Trophoblast cell (in vitro differentiated cells and primary cell): ENCODE measurements around the gene UBR2.
"Not testable (repeated sequence)": the region's sequence is repeated elsewhere in the genome, so short reads cannot be mapped to it uniquely, and the experiment has no call there.

Source experiments
- DNase-seq, 2 donors: peaks; one replicate each; pipeline ENCODE4 v3.0.0-alpha.2; 2016
- H2AFZ ChIP-seq: 2 replicates; pipeline ENCODE4 v1.6.1; 2013; ENCODE audit warnings: low read length, moderate library complexity, mild to moderate bottlenecking; ENCODE audit not compliant: insufficient read depth, poor library complexity
- H2AK5ac ChIP-seq: 2 replicates; pipeline ENCODE4 v1.6.1; 2013; ENCODE audit warnings: mild to moderate bottlenecking, low read length
- H2BK120ac ChIP-seq: 2 replicates; pipeline ENCODE4 v1.6.1; 2013; ENCODE audit warnings: low read length, mild to moderate bottlenecking, moderate library complexity; ENCODE audit not compliant: insufficient read depth, poor library complexity
- H2BK12ac ChIP-seq: 2 replicates; pipeline ENCODE4 v1.6.1; 2013; ENCODE audit warnings: mild to moderate bottlenecking, low read length, moderate library complexity
- H2BK5ac ChIP-seq: 2 replicates; pipeline ENCODE4 v1.6.1; 2013; ENCODE audit warnings: low read length, low read depth, moderate library complexity, mild to moderate bottlenecking; ENCODE audit not compliant: poor library complexity
- H3K14ac ChIP-seq: 2 replicates; pipeline ENCODE4 v1.6.1; 2013; ENCODE audit warnings: mild to moderate bottlenecking, low read length
- H3K18ac ChIP-seq: 2 replicates; pipeline ENCODE4 v1.6.1; 2013; ENCODE audit warnings: mild to moderate bottlenecking, low read length
- H3K23ac ChIP-seq: 2 replicates; pipeline ENCODE4 v1.6.1; 2013; ENCODE audit warnings: low read length
- H3K27ac ChIP-seq: 2 replicates; pipeline ENCODE4 v1.5.1; 2013; ENCODE audit warnings: low read depth, mild to moderate bottlenecking, inconsistent platforms, low read length, moderate library complexity
- H3K27me3 ChIP-seq: 2 replicates; pipeline ENCODE4 v1.6.1; 2013; ENCODE audit warnings: inconsistent platforms, mild to moderate bottlenecking, low read length, moderate library complexity; ENCODE audit not compliant: insufficient read depth
- H3K36me3 ChIP-seq, 2 experiments: 1 replicate in 1 of 2; 2 replicates in 1 of 2; pipeline ENCODE4 v1.6.1; 2013; ENCODE audit warnings: low read length in 2 of 2, mild to moderate bottlenecking in 2 of 2, moderate library complexity in 1 of 2; ENCODE audit not compliant: insufficient read depth in 2 of 2, control insufficient read depth in 1 of 2
- H3K4ac ChIP-seq: 2 replicates; pipeline ENCODE4 v1.6.1; 2013; ENCODE audit warnings: low read depth, mild to moderate bottlenecking, low read length, moderate library complexity
- H3K4me1 ChIP-seq, 2 experiments: 1 replicate in 1 of 2; 2 replicates in 1 of 2; pipeline ENCODE4 v1.6.1; 2013; ENCODE audit warnings: low read length in 2 of 2, mild to moderate bottlenecking in 2 of 2, moderate library complexity in 1 of 2; ENCODE audit not compliant: insufficient read depth in 2 of 2, control insufficient read depth in 1 of 2
- H3K4me2 ChIP-seq: 2 replicates; pipeline ENCODE4 v1.6.1; 2013; ENCODE audit warnings: inconsistent platforms, mild to moderate bottlenecking, low read length, moderate library complexity
- H3K4me3 ChIP-seq: 2 replicates; pipeline ENCODE4 v1.5.1; 2013; ENCODE audit warnings: mild to moderate bottlenecking, low read depth, low read length, inconsistent platforms
- H3K79me1 ChIP-seq: one replicate; pipeline ENCODE4 v1.6.1; 2013; ENCODE audit warnings: low read length
- H3K79me2 ChIP-seq: 2 replicates; pipeline ENCODE4 v1.6.1; 2013; ENCODE audit warnings: low read length, mild to moderate bottlenecking; ENCODE audit not compliant: control insufficient read depth, insufficient read depth, poor library complexity
- H3K9ac ChIP-seq: 2 replicates; pipeline ENCODE4 v1.6.1; 2013; ENCODE audit warnings: mild to moderate bottlenecking, low read length
- H3K9me3 ChIP-seq: 2 replicates; pipeline ENCODE4 v1.6.1; 2013; ENCODE audit warnings: low read depth, mild to moderate bottlenecking, control low read depth, inconsistent platforms, low read length; ENCODE audit not compliant: insufficient read depth
- H4K12ac ChIP-seq: 2 replicates; pipeline ENCODE4 v1.6.1; 2013; ENCODE audit warnings: low read depth, mild to moderate bottlenecking, low read length, moderate library complexity
- H4K8ac ChIP-seq: 2 replicates; pipeline ENCODE4 v1.6.1; 2013; ENCODE audit warnings: low read depth, mild to moderate bottlenecking, low read length, moderate library complexity
- H4K91ac ChIP-seq: one replicate; pipeline ENCODE4 v1.6.1; 2013; ENCODE audit warnings: low read depth, mild to moderate bottlenecking, low read length, moderate library complexity
- WGBS: extraction: QIAGEN DNeasy Blood & Tissue Kit; methylation state at CpG from one replicate; pipeline ENCODE4 v1.1.7; 2013; ENCODE audit warnings: missing lambda C conversion rate; ENCODE audit not compliant: insufficient read length, insufficient coverage; ENCODE audit errors: extremely low coverage; 5-methylcytosine and 5-hydroxymethylcytosine counted together

UBR2 gene

GRCh38 chr6:42604699-42605098 is 40.9 kb downstream of the UBR2 start:
- H4K91ac ChIP-seq, H3K9ac ChIP-seq, H2BK120ac ChIP-seq, H2AK5ac ChIP-seq, H3K27me3 ChIP-seq, H2BK5ac ChIP-seq, H2BK12ac ChIP-seq, H3K27ac ChIP-seq, H4K8ac ChIP-seq, H3K23ac ChIP-seq, H3K18ac ChIP-seq, H3K79me2 ChIP-seq, H3K36me3 ChIP-seq, H3K4me3 ChIP-seq, H3K79me1 ChIP-seq, H4K12ac ChIP-seq, DNase-seq, H3K4me1 ChIP-seq, H3K4ac ChIP-seq, H3K4me2 ChIP-seq, H3K9me3 ChIP-seq, H2AFZ ChIP-seq, H3K14ac ChIP-seq: not testable (repeated sequence)
- WGBS = no CpG with 5 or more reads among the region's 2 CpGs

- Histone ChIP-seq H3K9me3 (no peaks in the 10 kb centered on the region), H3K27ac (no peak overlapping the region), H2AK5ac (no peak overlapping the region), H4K12ac (no peak overlapping the region), H3K79me1 (no peaks in the 10 kb centered on the region), H2BK12ac (no peak overlapping the region), H3K4me3 (no peak overlapping the region), H3K36me3 (peaks cover 4 to 5% of the 10 kb centered on the region in 2 experiments), H3K9ac (no peak overlapping the region), H4K91ac (no peak overlapping the region), H3K14ac (no peak overlapping the region), H3K4me2 (no peak overlapping the region), H4K8ac (no peak overlapping the region), H3K23ac (no peak overlapping the region), H3K27me3 (no peaks in the 10 kb centered on the region), H3K4me1 (no peaks in the 10 kb centered on the region), H3K18ac (no peak overlapping the region), H3K4ac (no peak overlapping the region), H3K79me2 (no peaks in the 10 kb centered on the region), H2BK120ac (no peak overlapping the region), H2BK5ac (no peak overlapping the region), H2AFZ (no peak overlapping the region)
- WGBS = no CpG with 5 or more reads among the region's 3 CpGs
- no peak for DNase-seq
Observed at GRCh38 chr6:42610416-42610815, 46.6 kb downstream of the UBR2 start.

- Histone ChIP-seq H4K8ac (no peak overlapping the region), H3K18ac (no peak overlapping the region), H3K27ac (no peak overlapping the region), H4K12ac (no peak overlapping the region), H3K9ac (no peak overlapping the region), H3K79me1 (no peaks in the 10 kb centered on the region), H2AFZ (no peak overlapping the region), H2BK120ac (no peak overlapping the region), H3K79me2 (no peaks in the 10 kb centered on the region), H2BK12ac (no peak overlapping the region), H3K36me3 (peaks cover 7 to 12% of the 10 kb centered on the region in 2 experiments), H3K9me3 (no peaks in the 10 kb centered on the region), H3K4me2 (no peak overlapping the region), H3K4ac (no peak overlapping the region), H2AK5ac (no peak overlapping the region), H3K14ac (no peak overlapping the region), H2BK5ac (no peak overlapping the region), H3K4me3 (no peak overlapping the region), H4K91ac (no peak overlapping the region), H3K23ac (no peak overlapping the region), H3K27me3 (no peaks in the 10 kb centered on the region), H3K4me1 (no peaks in the 10 kb centered on the region)
- WGBS = no CpG with 5 or more reads among the region's 2 CpGs
- DNase-seq = no peak
Observed at GRCh38 chr6:42615518-42615917, 51.7 kb downstream of the UBR2 start.

- H2BK120ac ChIP-seq = no peak overlapping the region
- no peaks in the 10 kb centered on the region for H3K4me1 ChIP-seq
- no peak overlapping the region for H2AFZ ChIP-seq
- H3K4me2 ChIP-seq = no peak overlapping the region
- H3K36me3 ChIP-seq = peaks cover 7 to 12% of the 10 kb centered on the region in 2 experiments
- H2BK5ac ChIP-seq = no peak overlapping the region
- no peak overlapping the region for H2BK12ac ChIP-seq
- H3K18ac ChIP-seq = no peak overlapping the region
- no peak overlapping the region for H3K4me3 ChIP-seq
- no peak overlapping the region for H3K9ac ChIP-seq
- H3K79me2 ChIP-seq = no peaks in the 10 kb centered on the region
- H3K23ac ChIP-seq = no peak overlapping the region
- no peak overlapping the region for H2AK5ac ChIP-seq
- no peak overlapping the region for H3K14ac ChIP-seq
- H3K27ac ChIP-seq = no peak overlapping the region
- no peak overlapping the region for H4K8ac ChIP-seq
- H3K79me1 ChIP-seq = no peaks in the 10 kb centered on the region
- H4K12ac ChIP-seq = no peak overlapping the region
- H4K91ac ChIP-seq = no peak overlapping the region
- DNase-seq = no peak
- H3K4ac ChIP-seq = no peak overlapping the region
- no peaks in the 10 kb centered on the region for H3K9me3 ChIP-seq
- H3K27me3 ChIP-seq = no peaks in the 10 kb centered on the region
- WGBS = no CpG with 5 or more reads among the region's 3 CpGs
Observed at GRCh38 chr6:42616716-42617115, 52.9 kb downstream of the UBR2 start.
